ENCODE measurements around the gene SMIM38.

Gene SMIM38

DNA sequence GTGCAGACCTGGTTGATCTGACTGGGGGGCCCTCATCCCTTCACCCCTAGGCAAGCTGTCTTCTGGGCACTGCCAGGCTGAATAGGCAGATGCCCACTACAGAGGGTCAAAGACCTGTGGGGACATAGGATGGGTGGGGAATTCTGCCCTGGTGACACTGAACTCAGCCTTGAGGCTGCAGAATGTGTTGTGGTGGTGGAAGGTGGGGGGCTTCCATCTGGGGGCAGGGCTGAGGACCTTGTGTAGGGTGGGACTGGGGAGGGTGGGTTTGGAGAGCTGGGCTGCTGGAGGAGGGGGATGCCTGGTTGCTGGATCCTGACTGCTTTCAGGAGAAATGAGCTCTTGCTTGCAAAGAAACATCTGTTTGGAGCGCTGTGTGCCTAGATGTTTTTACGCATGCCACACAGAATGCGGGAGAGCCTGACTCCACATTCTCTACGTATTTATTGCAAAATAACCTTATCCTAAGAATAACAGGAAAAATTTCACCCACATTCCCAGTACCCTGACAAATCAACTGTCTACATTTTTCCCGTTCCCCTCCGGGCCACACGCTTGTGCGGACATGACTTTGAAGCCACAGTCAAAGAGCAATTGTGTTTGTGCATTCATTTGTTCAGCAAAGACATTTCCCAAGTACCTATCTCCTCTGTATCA is 18.3 kb downstream of the SMIM38 start:
- Mint-ChIP-seq H3K4me3 (no peak overlapping the region), H3K9me3 (peaks cover 0 to 2% of the 10 kb centered on the region in 2 donors), H3K27me3 (peaks cover 3 to 15% of the 10 kb centered on the region in 2 donors), H3K27ac (no peak overlapping the region), H3K36me3 (ENCODE audit: insufficient read depth) (no peaks in the 10 kb centered on the region), H3K4me1 (ENCODE audit: low read depth in 2 of 2) (no peaks in the 10 kb centered on the region)
- ATAC-seq (replicated peaks) (no peak), DNase-seq (no peak)

DNA sequence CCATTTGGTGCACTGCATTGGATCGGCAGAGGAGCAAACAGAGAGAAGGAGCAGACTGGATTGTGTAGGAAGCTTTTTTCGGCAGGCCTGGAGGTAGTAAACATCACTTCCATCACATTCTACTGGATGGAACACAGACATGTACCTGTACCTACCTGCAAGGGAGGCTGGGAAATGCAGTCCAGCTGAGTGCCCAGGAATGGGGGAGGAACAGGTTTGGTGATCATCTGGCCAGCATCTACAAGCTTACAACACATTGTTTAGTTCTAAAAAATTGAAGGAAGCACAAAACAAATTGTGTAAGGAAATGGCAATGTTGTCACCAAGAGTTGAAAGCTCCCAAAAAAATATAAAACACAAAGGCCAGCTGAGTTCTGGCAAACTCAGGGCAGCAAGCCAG is 19.1 kb downstream of the SMIM38 start:
- Mint-ChIP-seq H3K36me3 (ENCODE audit: insufficient read depth) (no peaks in the 10 kb centered on the region), H3K9me3 (peaks cover 0 to 2% of the 10 kb centered on the region in 2 donors), H3K4me3 (no peak overlapping the region), H3K4me1 (ENCODE audit: low read depth in 2 of 2) (no peaks in the 10 kb centered on the region), H3K27ac (no peak overlapping the region), H3K27me3 (peaks cover 0 to 16% of the 10 kb centered on the region in 2 donors)
- no peak for DNase-seq
- ATAC-seq (replicated peaks): no peak

DNA sequence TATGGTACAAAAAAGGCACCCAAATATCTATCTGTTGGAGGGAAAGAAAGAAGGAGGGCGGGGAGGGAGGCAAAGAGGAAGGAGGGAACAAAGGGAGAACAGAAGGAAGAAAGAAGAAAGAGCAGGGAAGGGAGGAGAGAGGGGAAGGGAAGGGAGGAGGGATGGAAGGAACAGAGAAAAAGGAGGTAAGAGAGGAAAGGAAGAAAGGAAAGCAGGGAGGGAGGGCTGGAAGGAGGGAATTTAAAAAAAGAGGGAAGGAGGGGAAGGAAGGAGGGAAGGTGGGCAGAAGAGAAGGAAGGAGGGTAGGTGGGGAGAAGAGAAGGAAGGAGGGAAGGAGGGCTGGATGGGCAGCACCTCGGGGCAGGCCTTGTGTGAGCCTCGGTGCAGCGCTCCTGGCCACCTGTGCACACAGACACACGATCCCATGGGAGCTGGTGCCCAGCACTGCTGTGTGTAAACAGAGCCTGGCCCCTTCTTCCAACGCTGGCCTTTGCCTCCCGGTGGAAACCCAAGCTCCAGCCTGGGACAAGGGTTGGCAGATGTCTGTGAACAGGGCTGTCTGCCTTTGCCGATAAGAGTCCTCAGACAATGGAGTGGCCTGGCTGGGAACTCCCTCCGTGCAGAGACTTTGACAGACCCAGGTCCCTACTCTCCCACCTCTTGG is 23.2 kb downstream of the SMIM38 start:
- H3K9me3 Mint-ChIP-seq: peaks cover 0 to 2% of the 10 kb centered on the region in 2 donors
- H3K27me3 Mint-ChIP-seq: peaks cover 26 to 52% of the 10 kb centered on the region in 2 donors
- ATAC-seq (replicated peaks) (no peak), DNase-seq (no peak)
- peaks cover 3% of the 10 kb centered on the region for H3K36me3 Mint-ChIP-seq (ENCODE audit: insufficient read depth)
- H3K27ac Mint-ChIP-seq: no peak overlapping the region
- H3K4me1 Mint-ChIP-seq (ENCODE audit: low read depth in 2 of 2): no peaks in the 10 kb centered on the region
- H3K4me3 Mint-ChIP-seq: no peak overlapping the region

DNA sequence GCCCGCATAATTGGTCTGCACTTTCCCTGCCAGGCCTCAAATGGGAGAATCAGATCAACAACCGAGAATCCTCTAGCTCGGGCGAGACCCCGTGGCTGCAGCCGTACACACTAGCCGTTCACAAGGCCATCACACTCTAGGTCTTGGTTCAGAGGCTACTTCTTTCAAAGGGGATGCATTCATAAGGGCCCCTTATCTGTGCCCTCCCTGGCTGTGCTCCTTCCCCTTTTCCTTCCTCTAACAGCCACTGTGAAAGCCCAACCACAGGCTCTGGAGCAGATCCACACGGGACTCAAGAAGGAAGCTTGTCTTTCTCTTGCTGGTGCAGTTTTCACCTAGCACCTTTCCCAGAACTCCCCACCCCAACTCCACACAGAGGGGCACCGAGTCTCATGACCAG is 24.5 kb downstream of the SMIM38 start:
- no peaks in the 10 kb centered on the region for H3K4me1 Mint-ChIP-seq (ENCODE audit: low read depth in 2 of 2)
- no peak for ATAC-seq (replicated peaks)
- peaks cover 3% of the 10 kb centered on the region for H3K36me3 Mint-ChIP-seq (ENCODE audit: insufficient read depth)
- no peak overlapping the region for H3K4me3 Mint-ChIP-seq
- H3K9me3 Mint-ChIP-seq: no peaks in the 10 kb centered on the region
- peaks cover 26 to 56% of the 10 kb centered on the region in 2 donors for H3K27me3 Mint-ChIP-seq
- DNase-seq: no peak
- no peak overlapping the region for H3K27ac Mint-ChIP-seq

DNA sequence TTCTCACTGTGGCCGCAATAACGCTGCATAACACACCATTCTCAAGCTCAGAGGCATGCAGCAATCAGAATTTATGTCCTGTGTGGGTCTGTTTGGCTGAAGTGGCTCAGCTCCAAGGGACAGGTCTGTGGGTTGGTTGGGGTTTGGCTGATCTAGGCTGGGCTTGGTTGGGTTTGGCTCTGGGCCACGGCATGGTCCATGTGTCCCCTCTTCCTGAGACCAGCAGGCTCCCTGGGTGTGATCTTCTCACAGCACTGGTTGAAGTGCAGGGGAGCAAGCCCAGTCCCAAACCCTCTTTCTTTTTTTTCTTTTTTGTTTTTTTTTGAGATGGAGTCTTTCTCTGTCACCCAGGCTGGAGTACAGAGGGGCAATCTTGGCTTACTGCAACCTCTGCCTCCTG is 25.0 kb downstream of the SMIM38 start:
- peaks cover 3% of the 10 kb centered on the region for H3K36me3 Mint-ChIP-seq (ENCODE audit: insufficient read depth)
- H3K4me3 Mint-ChIP-seq: no peak overlapping the region
- ATAC-seq (replicated peaks) (no peak), DNase-seq (no peak)
- H3K9me3 Mint-ChIP-seq: no peaks in the 10 kb centered on the region
- H3K27me3 Mint-ChIP-seq: peaks cover 26 to 57% of the 10 kb centered on the region in 2 donors
- H3K4me1 Mint-ChIP-seq (ENCODE audit: low read depth in 2 of 2): no peaks in the 10 kb centered on the region
- H3K27ac Mint-ChIP-seq: no peak overlapping the region

DNA sequence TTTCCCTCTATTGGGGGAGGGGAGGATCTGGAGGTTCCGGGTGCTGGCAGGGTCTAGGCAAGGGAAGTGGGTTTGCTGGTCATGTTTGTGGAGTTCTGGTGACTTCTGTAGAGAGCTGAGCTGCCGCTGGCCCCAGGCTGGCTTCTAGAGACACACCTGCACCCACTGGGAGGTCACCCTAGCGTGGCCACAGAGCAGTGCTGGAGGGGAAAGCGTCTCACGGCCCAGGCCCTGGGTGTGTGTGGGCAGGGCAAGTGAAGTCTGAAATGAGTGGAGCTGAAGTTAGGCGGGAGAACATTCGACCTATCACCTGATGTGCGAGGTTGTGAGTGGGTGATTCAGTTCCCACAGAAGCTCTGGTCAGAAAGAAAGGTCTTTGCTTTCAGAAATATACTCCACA is 27.9 kb downstream of the SMIM38 start:
- H3K27ac Mint-ChIP-seq: no peak overlapping the region
- no peaks in the 10 kb centered on the region for H3K4me1 Mint-ChIP-seq (ENCODE audit: low read depth in 2 of 2)
- ATAC-seq (replicated peaks): no peak
- H3K27me3 Mint-ChIP-seq: peaks cover 41 to 79% of the 10 kb centered on the region in 2 donors
- H3K9me3 Mint-ChIP-seq: peaks cover 3 to 7% of the 10 kb centered on the region in 2 donors
- no peak for DNase-seq
- no peak overlapping the region for H3K4me3 Mint-ChIP-seq
- H3K36me3 Mint-ChIP-seq (ENCODE audit: insufficient read depth): peaks cover 3% of the 10 kb centered on the region

DNA sequence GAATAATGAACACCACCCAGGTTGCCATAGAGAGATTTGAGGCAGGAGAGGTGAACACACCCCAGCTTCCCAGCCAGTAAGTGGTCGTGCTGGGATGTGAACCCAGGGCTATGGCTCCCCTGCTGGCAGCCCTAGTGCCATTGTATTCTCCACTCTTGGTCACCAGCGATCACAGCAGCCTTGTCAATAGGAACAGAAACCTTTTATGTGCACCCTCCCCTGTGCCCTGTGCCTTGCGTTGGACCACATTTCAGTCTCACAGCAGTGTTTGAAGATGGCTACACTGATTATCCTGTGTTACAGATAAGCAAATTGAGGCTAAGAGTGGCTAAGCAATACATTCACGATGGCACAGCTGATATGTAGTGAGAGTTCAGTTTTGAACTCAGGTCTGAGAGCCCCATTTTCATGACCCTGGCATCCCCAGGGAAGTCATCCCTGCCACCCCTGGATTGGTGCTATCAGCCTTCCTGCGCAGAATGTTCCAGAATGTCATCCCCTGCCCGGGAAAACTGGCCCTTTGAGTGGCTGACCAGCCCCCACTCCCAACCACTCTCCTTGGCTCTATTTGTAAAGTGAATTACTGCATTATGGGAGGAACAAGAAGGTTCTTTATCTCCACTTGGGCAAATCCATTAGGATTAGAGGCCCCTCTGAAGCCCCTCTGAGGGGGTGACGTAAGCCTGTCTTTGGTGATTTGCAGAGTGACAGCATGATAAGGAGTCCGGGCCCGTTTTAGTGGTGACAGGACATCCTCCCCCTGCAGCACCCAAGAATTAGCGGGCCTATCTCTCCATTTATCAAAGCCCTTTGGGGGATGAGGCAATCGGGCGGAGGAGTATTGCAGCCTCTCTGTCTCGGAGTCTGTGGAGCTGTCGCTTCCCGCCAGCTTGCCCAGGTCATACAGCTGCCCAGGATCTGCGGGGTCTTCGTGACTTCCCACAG is 30.9 kb downstream of the SMIM38 start:
- Mint-ChIP-seq H3K4me1 (ENCODE audit: low read depth in 2 of 2) (no peaks in the 10 kb centered on the region), H3K27me3 (peaks cover 26 to 67% of the 10 kb centered on the region in 2 donors), H3K27ac (no peak overlapping the region), H3K36me3 (ENCODE audit: insufficient read depth) (no peaks in the 10 kb centered on the region), H3K4me3 (no peak overlapping the region), H3K9me3 (peaks cover 6 to 16% of the 10 kb centered on the region in 2 donors)
- no peak for DNase-seq
- no peak for ATAC-seq (replicated peaks)

DNA sequence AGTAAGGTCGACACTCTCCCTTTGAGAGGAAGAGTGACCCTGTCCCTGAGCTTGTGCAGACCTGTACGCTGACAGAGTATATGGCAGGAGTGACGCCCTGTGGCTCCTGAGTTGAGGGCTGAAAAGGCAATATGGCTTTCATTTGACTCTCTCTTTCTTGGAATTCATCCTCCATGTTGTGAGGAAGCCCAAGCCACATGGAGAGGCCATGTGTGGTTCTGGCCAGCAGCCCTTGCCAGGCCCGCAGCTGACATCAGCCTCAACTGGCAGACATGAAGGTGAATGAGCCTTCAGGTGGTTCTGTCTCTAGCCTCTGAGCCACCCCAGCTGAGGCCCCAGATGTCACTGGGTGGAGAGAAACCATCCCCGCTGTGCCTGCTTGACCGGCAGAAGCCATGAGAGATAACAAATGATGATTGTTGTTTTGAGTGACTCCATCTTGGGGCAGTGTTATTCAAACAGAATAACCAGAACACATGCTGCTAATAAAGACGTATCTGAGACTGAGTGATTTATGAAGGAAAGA is 31.9 kb downstream of the SMIM38 start:
- Mint-ChIP-seq H3K4me3 (no peak overlapping the region), H3K36me3 (ENCODE audit: insufficient read depth) (no peaks in the 10 kb centered on the region), H3K27ac (no peak overlapping the region), H3K4me1 (ENCODE audit: low read depth in 2 of 2) (no peaks in the 10 kb centered on the region), H3K27me3 (peaks cover 25 to 62% of the 10 kb centered on the region in 2 donors), H3K9me3 (peaks cover 6 to 16% of the 10 kb centered on the region in 2 donors)
- no peak for DNase-seq
- no peak for ATAC-seq (replicated peaks)

DNA sequence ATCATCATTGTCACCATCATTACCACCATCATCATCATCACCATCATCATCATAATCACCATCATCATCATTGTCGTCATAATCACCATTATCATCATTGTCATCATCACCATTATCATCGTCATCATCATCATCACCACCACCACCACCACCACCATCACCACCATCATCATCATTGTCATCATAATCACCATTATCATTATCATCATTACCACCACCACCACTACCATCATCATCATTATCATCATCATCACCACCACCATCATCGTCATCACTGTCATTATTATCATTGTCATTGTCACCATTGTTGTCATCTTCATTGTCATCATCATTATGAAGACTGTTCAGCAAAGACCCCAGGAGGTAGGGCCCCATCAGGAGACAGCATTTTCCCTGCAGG is 33.3 kb downstream of the SMIM38 start:
- no peaks in the 10 kb centered on the region for H3K36me3 Mint-ChIP-seq (ENCODE audit: insufficient read depth)
- no peak overlapping the region for H3K4me3 Mint-ChIP-seq
- H3K9me3 Mint-ChIP-seq: peaks cover 6 to 17% of the 10 kb centered on the region in 2 donors
- H3K4me1 Mint-ChIP-seq (ENCODE audit: low read depth in 2 of 2): no peaks in the 10 kb centered on the region
- peaks cover 20 to 56% of the 10 kb centered on the region in 2 donors for H3K27me3 Mint-ChIP-seq
- H3K27ac Mint-ChIP-seq: no peak overlapping the region
- ATAC-seq (replicated peaks) (no peak), DNase-seq (no peak)

DNA sequence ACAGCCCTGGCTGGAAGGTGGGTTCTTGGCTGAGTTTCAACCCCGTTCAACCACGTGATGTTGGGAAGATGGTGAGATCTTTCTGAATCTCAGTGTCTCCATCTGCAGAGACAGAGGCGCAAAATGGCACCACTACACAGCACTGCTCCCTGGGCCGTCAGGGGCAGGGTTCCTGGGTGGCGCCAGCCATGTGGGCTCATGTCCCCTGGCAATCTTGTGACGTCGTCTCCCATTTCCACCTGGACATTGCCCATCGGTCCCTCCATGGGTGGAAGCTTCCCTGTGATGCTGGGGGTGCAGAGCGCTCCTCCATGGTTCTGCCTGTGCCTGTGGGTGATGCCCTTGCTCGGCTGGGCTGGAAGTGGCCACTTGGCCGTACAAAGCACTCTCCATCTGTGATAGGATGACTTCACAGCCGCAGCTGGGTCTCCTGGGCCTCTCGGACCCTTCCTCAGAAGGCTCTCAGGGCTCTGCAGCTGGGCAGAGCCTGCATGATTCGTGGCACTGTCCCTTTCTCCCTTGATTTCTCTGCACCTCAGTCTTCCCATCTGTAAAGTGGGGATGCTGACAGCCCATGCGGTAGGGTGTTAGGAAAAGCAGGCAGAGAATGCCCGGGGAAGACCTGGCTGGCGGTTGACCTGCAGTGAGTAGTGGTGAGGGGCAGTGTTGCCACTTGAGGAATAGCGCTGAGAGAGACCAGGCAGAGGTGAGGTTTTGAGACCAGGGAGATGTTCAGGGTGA is 35.2 kb downstream of the SMIM38 start:
- no peak overlapping the region for H3K27ac Mint-ChIP-seq
- no peak overlapping the region for H3K4me3 Mint-ChIP-seq
- DNase-seq: no peak
- no peaks in the 10 kb centered on the region for H3K36me3 Mint-ChIP-seq (ENCODE audit: insufficient read depth)
- peaks cover 13 to 30% of the 10 kb centered on the region in 2 donors for H3K9me3 Mint-ChIP-seq
- no peaks in the 10 kb centered on the region for H3K4me1 Mint-ChIP-seq (ENCODE audit: low read depth in 2 of 2)
- no peak for ATAC-seq (replicated peaks)
- peaks cover 20 to 49% of the 10 kb centered on the region in 2 donors for H3K27me3 Mint-ChIP-seq

DNA sequence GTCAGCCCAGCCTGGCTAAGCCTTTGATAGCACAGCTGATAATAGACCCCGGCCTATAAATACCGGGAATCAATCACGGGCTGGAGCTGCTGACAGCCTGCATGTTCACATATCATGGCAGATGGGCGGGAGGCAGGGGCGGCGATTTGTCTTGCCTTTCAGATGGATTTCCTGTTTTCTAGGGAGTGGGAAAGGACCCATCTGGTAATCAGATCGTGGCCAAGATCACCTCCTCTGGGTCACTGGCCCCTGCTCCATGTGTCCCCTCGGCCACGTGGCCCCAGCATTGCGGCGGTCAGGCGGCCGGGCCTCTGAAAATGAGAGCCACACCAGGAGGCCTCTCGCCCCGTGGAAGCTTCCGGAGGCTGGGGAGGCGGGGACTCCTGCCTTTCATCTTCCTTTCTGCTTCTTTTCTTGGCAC is 36.6 kb downstream of the SMIM38 start:
- Mint-ChIP-seq H3K9me3 (peaks cover 13 to 30% of the 10 kb centered on the region in 2 donors), H3K4me3 (no peak overlapping the region), H3K27me3 (peaks cover 14 to 39% of the 10 kb centered on the region in 2 donors), H3K4me1 (ENCODE audit: low read depth in 2 of 2) (no peaks in the 10 kb centered on the region), H3K27ac (no peak overlapping the region), H3K36me3 (ENCODE audit: insufficient read depth) (no peaks in the 10 kb centered on the region)
- DNase-seq (no peak), ATAC-seq (replicated peaks) (no peak)

DNA sequence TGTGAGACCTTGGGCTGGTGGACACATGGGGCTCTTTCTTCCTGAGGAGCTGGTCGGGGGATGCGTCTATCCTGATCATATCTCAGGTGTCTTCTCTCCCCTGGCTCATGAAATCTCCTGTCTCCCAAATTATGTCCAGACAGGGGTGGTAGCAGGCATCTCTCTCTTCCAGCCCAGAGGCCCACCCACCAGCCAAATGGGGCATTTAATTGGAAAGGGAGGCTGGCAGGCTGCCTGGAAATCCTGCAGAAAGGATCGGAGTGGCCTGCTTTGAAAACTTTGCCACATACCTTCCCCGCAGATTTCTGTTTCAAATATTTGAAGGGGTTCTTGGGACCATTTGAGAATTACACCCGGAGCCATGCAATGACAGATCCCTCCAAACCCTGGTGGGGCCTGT is 37.4 kb downstream of the SMIM38 start:
- Mint-ChIP-seq H3K27me3 (peaks cover 8 to 31% of the 10 kb centered on the region in 2 donors), H3K36me3 (ENCODE audit: insufficient read depth) (no peaks in the 10 kb centered on the region), H3K4me3 (no peak overlapping the region), H3K9me3 (peaks cover 10 to 27% of the 10 kb centered on the region in 2 donors), H3K4me1 (ENCODE audit: low read depth in 2 of 2) (no peaks in the 10 kb centered on the region), H3K27ac (no peak overlapping the region)
- DNase-seq (no peak), ATAC-seq (replicated peaks) (no peak)

DNA sequence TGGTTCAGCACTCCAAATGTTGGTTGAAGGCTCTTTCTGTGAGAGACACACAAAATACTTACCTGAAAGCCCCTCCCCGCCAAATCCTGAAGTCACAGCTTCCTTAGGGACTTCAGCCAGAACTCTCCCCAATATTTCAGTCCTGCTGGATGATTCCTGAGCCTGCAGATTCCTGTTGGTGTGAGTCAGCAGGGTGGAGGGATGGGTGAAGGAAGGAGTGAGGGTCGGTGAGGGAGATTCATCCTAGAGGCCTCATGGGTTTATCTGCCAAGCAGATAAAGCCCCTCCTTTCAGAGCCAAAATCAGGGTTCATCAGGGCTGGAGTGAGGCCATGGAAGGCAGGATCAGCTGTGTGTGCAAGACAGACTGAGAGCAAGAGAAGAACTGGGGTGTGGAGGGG is 37.9 kb downstream of the SMIM38 start:
- no peak overlapping the region for H3K4me3 Mint-ChIP-seq
- H3K36me3 Mint-ChIP-seq (ENCODE audit: insufficient read depth): no peaks in the 10 kb centered on the region
- ATAC-seq (replicated peaks): no peak
- peaks cover 5 to 26% of the 10 kb centered on the region in 2 donors for H3K27me3 Mint-ChIP-seq
- no peak overlapping the region for H3K27ac Mint-ChIP-seq
- DNase-seq: no peak
- peaks cover 10 to 22% of the 10 kb centered on the region in 2 donors for H3K9me3 Mint-ChIP-seq
- H3K4me1 Mint-ChIP-seq (ENCODE audit: low read depth in 2 of 2): no peaks in the 10 kb centered on the region

Data from effector memory CD8-positive, alpha-beta T cell (primary cell).